ENCODE data around the gene EEF1G. TPM values are rescaled to one million over a fixed set of nuclear protein-coding genes. Genes with fewer than 3 reads are reported as not detected.

The EEF1G gene
- total RNA-seq, 4 donors from 2014 or later, result 781 to 1,253 (median 958) TPM

DNA sequence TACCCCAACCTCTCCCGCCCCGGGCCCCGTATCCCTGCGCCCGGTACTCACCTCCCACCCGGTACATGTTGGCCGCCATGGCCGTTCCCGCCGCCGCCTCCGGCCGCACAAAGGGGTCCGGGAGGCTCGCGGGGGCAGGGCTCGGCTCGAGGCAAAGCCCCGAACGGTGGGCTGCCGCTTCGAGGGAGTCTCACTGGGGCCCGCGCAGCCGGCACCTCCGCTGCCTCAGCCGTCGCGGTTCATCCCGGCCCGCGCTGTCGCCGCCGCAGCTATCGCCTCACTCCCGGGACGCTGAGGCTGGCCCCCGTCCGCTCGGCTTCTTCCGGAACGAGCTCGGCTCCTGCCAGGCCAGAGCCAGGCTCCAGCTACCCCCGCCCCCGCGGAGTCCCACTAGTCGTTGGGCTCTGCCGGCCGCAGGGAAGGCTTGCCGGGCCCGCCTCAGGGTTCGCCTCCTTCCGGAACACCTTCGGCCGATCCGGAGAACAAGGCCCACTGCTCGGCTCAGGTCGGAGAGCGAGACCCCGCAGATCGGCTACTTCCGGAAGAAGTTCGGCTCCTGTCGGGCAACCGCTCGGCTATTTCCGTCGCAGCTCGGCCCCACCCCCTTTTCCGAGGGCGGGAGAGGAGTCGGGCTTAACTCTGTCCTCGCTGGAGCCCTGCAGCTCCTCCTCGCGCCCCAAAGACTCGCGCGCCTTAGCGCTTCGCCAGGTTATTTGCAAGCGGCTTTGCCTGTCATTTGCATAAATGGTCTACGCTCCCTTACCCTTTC lies 27.9 kb upstream of the EEF1G start, which contains the start of gene MTA2:
Gene MTA2, minus strand, starts transcription at position 494 of the 769 bp plus-strand sequence. Its CDS starts 415 bp downstream, at position 79.
- H3K4me1 ChIP-seq, result peaks cover 6 to 36% (median 13%) of the 10 kb centered on the region in 4 donors
- H3K36me3 ChIP-seq, result peaks cover 0 to 34% (median 0%) of the 10 kb centered on the region in 3 donors
- peak within 1 kb of the TSS; percentile 94 to 99 (median 98) for H3K27ac ChIP-seq
- no peaks in the 10 kb centered on the region for H3K27me3 ChIP-seq
- peak within 1 kb of the TSS; percentile 76 to 100 (median 96) for H3K4me3 ChIP-seq
- DNase-seq, result peak; percentile 95 to 100 (median 99)
- no peaks in the 10 kb centered on the region for H3K9me3 ChIP-seq
- TF ChIP-seq POLR2A (IDR thresholded peaks at IDR 0.05), result peak; percentile 56 to 66
- TF ChIP-seq, protein P1, sequence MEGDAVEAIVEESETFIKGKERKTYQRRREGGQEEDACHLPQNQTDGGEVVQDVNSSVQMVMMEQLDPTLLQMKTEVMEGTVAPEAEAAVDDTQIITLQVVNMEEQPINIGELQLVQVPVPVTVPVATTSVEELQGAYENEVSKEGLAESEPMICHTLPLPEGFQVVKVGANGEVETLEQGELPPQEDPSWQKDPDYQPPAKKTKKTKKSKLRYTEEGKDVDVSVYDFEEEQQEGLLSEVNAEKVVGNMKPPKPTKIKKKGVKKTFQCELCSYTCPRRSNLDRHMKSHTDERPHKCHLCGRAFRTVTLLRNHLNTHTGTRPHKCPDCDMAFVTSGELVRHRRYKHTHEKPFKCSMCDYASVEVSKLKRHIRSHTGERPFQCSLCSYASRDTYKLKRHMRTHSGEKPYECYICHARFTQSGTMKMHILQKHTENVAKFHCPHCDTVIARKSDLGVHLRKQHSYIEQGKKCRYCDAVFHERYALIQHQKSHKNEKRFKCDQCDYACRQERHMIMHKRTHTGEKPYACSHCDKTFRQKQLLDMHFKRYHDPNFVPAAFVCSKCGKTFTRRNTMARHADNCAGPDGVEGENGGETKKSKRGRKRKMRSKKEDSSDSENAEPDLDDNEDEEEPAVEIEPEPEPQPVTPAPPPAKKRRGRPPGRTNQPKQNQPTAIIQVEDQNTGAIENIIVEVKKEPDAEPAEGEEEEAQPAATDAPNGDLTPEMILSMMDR (IDR thresholded peaks at IDR 0.05), result no peak

DNA sequence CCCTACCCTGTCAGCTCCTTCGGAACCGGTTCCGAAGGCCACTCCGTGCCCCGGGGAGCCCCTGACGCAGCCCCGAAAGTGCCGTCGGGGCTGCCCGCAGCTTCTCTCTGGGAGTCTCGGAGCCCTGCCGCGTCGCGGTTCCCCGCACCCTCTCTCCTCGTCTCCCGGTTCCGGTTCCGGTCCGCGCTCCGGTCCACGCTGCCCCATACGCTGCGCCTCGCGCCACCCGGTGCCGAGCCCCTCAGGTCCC lies 27.4 kb upstream of the EEF1G start:
- H3K27me3 ChIP-seq, result no peaks in the 10 kb centered on the region
- H3K36me3 ChIP-seq, result peaks cover 0 to 38% (median 0%) of the 10 kb centered on the region in 3 donors
- peak overlapping the region; percentile 94 to 99 (median 98) for H3K27ac ChIP-seq
- H3K4me3 ChIP-seq, result peak overlapping the region; percentile 76 to 100 (median 96)
- DNase-seq, result peak; percentile 50 to 76 (median 69)
- peaks cover 6 to 36% (median 13%) of the 10 kb centered on the region in 4 donors for H3K4me1 ChIP-seq
- no peaks in the 10 kb centered on the region for H3K9me3 ChIP-seq
- no peak for TF ChIP-seq POLR2A (IDR thresholded peaks at IDR 0.05)
- TF ChIP-seq, protein P1 (IDR thresholded peaks at IDR 0.05), result no peak

DNA sequence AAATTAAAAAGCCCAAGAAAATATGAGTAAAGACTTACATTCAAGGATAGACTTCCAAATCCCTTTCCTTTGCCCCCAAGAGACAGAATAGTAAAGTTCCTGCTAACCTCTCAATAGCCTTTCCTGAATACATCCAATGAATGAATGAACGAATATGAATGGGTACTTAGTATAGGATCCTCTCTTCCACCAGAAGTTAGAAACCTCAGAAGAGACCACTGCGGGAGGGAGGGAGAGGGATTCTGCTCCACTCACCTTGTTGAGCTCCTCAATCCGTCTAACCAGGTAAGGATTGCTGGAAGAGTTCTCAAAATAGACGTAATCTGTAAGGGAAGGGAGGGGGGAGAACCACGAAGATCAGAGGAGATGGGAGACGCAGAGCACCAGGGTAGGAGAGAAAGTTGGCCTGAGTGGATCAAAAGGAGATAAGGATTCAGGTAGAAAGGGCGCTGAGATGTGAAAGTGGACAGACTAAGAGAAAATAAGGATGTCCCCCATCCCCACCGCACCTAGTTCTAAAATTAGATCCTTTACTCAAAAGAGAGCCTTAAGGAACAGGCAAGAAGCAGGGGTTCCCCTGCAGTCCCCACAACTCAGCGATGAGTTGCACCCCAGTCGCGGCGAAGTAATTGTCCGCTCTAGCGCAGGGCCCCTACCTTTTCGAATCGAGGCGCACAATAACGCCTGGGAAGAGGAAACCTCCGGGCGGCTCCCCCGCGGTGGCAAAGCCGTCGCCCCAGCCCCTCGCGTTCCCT lies 26.9 kb upstream of the EEF1G start:
- H3K9me3 ChIP-seq, result no peaks in the 10 kb centered on the region
- H3K27me3 ChIP-seq, result no peaks in the 10 kb centered on the region
- peaks cover 0 to 38% (median 0%) of the 10 kb centered on the region in 3 donors for H3K36me3 ChIP-seq
- no peak for DNase-seq
- TF ChIP-seq, protein P1 (IDR thresholded peaks at IDR 0.05), result no peak
- no peak for TF ChIP-seq POLR2A (IDR thresholded peaks at IDR 0.05)
- peak overlapping the region; percentile 94 to 99 (median 98) for H3K27ac ChIP-seq
- H3K4me3 ChIP-seq, result peak overlapping the region; percentile 76 to 100 (median 96)
- peaks cover 6 to 36% (median 13%) of the 10 kb centered on the region in 4 donors for H3K4me1 ChIP-seq

DNA sequence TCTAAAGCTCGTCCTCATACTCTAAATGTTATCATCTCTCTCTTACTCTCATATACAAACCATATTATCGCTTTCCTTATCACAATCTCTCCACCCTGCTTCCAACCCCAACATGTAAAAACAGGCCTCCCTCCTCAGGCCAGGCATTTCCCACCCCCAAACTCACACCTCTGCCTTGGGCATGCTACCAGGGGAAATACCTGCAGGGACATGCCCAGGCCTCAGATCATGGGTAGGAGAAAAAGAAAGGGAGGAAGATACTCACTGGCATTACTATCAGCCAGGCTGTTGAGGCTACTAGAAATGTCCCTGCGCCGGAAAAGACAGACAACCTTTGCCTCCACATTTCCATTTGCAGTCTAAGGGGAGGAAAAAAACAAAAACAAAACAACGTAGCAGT lies 26.2 kb upstream of the EEF1G start:
- peaks cover 0 to 40% (median 0%) of the 10 kb centered on the region in 3 donors for H3K36me3 ChIP-seq
- TF ChIP-seq, protein P1 (IDR thresholded peaks at IDR 0.05), result no peak
- no peak for TF ChIP-seq POLR2A (IDR thresholded peaks at IDR 0.05)
- no peaks in the 10 kb centered on the region for H3K9me3 ChIP-seq
- peaks cover 6 to 36% (median 13%) of the 10 kb centered on the region in 4 donors for H3K4me1 ChIP-seq
- H3K4me3 ChIP-seq, result peak overlapping the region in 3 of 4 donors; percentile 76 to 97 (median 96)
- no peaks in the 10 kb centered on the region for H3K27me3 ChIP-seq
- DNase-seq, result no peak
- peak overlapping the region; percentile 63 to 99 (median 96) for H3K27ac ChIP-seq

DNA sequence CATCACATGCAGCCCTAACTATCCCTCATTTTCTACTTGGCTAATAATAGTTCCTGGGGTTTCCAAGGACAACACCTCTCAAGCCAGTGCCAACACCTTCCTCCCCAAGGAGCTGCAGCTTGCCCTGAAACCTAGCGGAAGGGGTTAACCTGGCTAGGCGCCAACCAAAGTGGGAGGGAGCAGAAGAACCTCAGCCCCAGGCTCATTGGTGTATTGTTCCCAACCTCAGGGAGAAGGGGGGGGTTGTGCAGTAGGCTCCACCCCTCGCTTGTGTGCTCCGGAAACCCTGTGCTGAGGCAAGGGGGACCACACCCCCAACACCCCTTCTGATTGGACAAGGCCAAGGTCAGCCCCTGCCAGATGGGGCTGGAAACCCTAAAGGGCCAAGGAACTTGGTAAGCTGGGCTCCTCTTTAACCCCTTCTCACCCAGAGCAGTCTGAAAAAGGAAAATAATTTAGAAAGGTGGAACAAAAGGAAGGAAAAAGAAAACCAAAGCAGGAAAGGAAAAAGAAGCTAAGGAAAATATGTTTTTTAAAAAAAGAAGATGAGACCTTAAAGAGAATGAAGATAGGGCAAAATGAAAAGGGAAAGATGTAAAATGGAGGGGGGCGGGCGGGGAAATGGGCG lies 25.5 kb upstream of the EEF1G start:
- Histone ChIP-seq H3K4me1 (peaks cover 6 to 36% (median 13%) of the 10 kb centered on the region in 4 donors), H3K4me3 (peak overlapping the region in 2 of 4 donors; percentile 76 to 96)

More for the DNA sequence above, 25.5 kb upstream of the EEF1G start:
- Histone ChIP-seq H3K36me3 (peaks cover 0 to 48% (median 0%) of the 10 kb centered on the region in 3 donors), H3K27me3 (no peaks in the 10 kb centered on the region), H3K27ac (peak overlapping the region; percentile 63 to 99 (median 96)), H3K9me3 (no peaks in the 10 kb centered on the region)
- peak; percentile 86 to 97 (median 91) for DNase-seq
- TF ChIP-seq POLR2A (IDR thresholded peaks at IDR 0.05), result no peak
- TF ChIP-seq, protein P1 (IDR thresholded peaks at IDR 0.05), result no peak

Data from Peyer's patch (tissue), 4 donors.